ENCODE results near the gene HDAC4. TPM values are rescaled to one million over a fixed set of nuclear protein-coding genes. Genes with fewer than 3 reads are reported as not detected.

Gene HDAC4
- total RNA-seq, 1 donor from 2014 or later, result 34.4 TPM

GRCh38 chr2:239294571-239295054 is 106.2 kb downstream of the HDAC4 start:
- DNase-seq (ENCODE audit: low spot score), result peak; percentile 24
- intact Hi-C loops (cut with DNase I), result no loop called here

DNA sequence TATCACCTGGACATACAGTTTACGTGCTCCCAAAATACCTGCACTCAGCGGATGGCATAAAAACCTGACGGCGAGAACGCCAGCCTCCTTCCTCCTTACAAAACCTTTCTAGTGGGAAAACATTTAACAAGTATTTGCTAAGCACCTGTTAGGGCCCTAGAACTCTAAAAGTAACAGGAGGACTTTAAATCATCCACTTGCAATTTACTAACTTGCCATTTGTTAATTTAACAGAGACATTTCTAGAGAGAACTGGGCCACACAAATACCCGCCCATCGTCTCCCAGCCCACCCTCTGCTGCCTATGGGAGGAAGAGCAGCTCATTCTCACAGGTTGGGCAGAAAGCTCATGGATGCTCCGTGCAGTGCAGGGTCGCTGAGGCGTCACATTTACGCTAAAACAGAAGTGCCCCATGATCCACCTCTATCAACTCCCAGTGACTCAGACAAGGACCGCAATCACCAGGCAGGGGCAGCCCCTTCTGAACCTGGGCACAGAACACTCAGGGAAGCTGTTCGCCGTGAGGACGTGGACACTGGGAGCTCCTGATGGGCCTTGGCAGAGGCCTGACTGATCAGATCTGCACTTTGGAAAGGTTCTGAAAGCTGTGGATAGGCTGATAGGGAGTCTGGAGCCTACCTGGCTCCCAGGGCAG is 106.9 kb downstream of the HDAC4 start:
- DNase-seq (ENCODE audit: low spot score), result peak; percentile 36
- intact Hi-C loops (cut with DNase I), result no loop called here

DNA sequence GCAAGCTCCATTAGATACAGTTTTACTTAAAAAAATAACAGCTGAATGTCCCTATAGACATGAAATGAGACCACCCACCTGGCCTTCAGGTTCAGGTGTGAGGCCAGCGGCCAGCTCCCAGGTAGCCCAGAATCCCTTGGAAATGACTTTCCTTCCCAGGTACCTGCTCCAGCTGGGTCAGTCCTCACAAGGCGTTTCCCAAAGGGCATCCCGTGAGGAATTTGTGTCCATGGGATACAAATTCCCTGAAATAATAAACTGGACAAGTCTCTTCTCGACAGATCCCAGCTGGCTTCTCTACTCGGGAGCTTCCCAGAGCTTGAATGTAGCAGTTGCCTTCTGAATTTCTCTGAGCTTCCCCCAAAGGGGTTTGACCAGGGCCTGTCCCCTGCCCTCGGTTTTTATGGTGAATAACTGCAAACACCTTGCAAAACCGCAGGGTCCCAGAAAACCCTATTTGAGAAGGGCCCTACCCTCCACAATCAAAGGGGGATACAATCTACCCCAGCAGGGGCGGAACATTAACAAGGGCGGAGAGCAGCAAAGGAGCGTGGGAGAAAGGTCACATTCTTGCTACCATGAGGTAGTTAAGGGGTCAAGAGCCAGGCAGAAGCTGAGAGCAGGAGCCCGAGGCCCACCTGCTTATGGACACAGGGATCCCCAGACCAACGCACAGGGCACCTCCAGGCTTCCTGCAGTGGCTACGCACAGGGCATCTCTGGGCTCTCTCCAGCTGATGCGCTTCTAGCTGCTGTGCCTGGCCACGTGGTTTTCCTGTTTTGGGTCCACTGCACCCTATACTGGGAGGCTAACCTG is 107.7 kb downstream of the HDAC4 start:
- peak; percentile 67 for DNase-seq (ENCODE audit: low spot score)
- intact Hi-C loops (cut with DNase I), result no loop called here

- intact Hi-C loops (cut with DNase I), result no loop called here
- DNase-seq (ENCODE audit: low spot score), result peak; percentile 9
These were observed 108.3 kb downstream of the HDAC4 start for GRCh38 chr2:239292531-239292930.

- intact Hi-C loops (cut with DNase I), result no loop called here
- DNase-seq (ENCODE audit: low spot score), result peak; percentile 58
These were observed 109.1 kb downstream of the HDAC4 start for GRCh38 chr2:239291475-239292350.

GRCh38 chr2:239290618-239291474 is 110.0 kb downstream of the HDAC4 start:
- DNase-seq (ENCODE audit: low spot score), result peak; percentile 78
- intact Hi-C loops (cut with DNase I), result no loop called here

DNA sequence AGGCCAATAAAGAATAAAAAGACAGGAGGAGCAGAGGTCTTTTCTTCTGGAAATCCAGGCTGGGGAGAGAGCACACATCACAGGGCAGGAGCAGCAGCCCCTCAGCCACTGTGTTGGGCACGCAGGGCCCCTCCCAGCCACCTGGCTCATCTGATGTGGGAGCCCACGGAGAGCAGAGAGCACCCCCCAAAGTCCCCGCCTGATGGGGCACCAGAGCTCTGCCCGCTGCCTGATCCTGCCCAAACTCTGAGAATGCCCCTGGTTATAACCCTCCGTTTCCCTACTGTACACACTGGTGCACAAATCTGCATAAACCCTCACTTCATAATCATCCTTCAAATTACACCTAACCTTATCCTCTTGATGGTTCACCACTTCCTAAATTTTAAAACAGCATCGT is 111.3 kb downstream of the HDAC4 start:
- no peak for DNase-seq (ENCODE audit: low spot score)
- intact Hi-C loops (cut with DNase I), result no loop called here

GRCh38 chr2:239288951-239289511 is 111.8 kb downstream of the HDAC4 start:
- DNase-seq (ENCODE audit: low spot score), result peak; percentile 71

GRCh38 chr2:239288237-239288636 is 112.6 kb downstream of the HDAC4 start:
- intact Hi-C loops (cut with DNase I), result no loop called here
- DNase-seq (ENCODE audit: low spot score), result no peak

More at GRCh38 chr2:239288951-239289511, 111.8 kb downstream of the HDAC4 start:
- intact Hi-C loops (cut with DNase I), result no loop called here

GRCh38 chr2:239287461-239287860 is 113.4 kb downstream of the HDAC4 start:
- intact Hi-C loops (cut with DNase I), result no loop called here
- DNase-seq (ENCODE audit: low spot score), result peak; percentile 36

DNA sequence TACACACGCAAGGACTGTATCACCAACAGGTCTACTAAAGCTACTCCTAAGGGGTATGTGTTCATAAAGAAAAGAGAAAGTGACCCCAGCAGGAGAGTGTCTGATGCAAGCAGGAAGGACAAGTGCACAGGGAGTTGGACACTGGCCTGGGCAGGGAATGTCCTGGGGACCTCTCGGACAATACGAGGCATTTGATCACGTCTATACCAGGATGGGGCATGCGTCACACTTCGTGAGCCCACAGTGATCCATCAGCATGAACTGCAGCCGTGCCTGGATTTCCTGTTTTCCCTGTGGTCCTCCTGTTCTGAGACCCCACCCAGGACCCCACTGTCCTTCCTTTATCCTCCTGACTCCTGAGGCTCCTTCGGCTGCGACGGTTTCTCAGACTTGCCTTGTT is 113.9 kb downstream of the HDAC4 start:
- DNase-seq (ENCODE audit: low spot score), result no peak
- intact Hi-C loops (cut with DNase I), result no loop called here

- intact Hi-C loops (cut with DNase I), result no loop called here
- no peak for DNase-seq (ENCODE audit: low spot score)
These were observed 114.9 kb downstream of the HDAC4 start for GRCh38 chr2:239285932-239286230.

DNA sequence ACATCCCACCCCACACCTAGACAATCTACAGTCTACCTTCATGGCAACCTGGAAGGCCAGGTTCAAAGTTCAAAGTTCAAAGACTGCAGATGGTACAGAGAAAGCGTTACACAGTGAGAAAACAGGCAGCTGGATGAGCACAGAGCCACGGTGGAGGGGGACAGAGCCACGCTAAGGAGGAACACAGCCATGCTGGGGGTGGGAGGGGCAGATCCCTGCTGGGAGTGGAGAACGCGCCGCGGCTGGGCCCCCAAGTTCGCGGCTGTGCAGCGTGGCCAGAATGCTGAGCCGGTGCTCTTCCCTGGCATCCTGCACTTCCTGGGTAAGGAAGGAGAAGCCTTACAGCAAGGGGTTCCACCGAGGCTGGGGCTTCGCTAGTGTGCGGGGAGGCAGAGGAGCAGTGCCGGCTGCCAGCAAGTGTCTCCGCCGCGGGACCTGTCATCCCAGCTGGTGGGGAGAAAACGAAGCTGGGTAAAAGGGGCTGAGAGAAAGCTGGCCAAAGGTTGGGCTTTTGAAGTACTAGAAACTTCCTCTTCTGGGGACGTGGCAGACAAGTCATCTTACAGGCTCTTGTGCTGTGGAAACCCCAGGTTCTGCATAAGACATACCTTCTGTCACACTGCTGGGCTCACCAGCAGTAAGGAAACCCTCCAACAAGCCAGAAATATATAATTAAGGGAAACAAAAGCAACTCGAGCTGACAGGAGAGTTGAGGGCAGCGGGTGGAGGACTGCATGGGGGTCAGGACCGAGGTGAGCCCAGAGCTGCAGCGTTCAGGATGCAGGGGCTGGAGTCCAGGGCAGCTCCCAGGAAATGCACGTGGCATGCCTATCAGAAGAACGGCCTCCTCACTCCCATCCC is 115.5 kb downstream of the HDAC4 start:
- intact Hi-C loops (cut with DNase I), result no loop called here
- peak; percentile 67 for DNase-seq (ENCODE audit: low spot score)

- intact Hi-C loops (cut with DNase I), result no loop called here
- peak; percentile 71 for DNase-seq (ENCODE audit: low spot score)
These were observed 116.6 kb downstream of the HDAC4 start for GRCh38 chr2:239283961-239284795.

- intact Hi-C loops (cut with DNase I), result no loop called here
- DNase-seq (ENCODE audit: low spot score), result peak; percentile 71
These were observed 117.4 kb downstream of the HDAC4 start for GRCh38 chr2:239283288-239283945.

DNA sequence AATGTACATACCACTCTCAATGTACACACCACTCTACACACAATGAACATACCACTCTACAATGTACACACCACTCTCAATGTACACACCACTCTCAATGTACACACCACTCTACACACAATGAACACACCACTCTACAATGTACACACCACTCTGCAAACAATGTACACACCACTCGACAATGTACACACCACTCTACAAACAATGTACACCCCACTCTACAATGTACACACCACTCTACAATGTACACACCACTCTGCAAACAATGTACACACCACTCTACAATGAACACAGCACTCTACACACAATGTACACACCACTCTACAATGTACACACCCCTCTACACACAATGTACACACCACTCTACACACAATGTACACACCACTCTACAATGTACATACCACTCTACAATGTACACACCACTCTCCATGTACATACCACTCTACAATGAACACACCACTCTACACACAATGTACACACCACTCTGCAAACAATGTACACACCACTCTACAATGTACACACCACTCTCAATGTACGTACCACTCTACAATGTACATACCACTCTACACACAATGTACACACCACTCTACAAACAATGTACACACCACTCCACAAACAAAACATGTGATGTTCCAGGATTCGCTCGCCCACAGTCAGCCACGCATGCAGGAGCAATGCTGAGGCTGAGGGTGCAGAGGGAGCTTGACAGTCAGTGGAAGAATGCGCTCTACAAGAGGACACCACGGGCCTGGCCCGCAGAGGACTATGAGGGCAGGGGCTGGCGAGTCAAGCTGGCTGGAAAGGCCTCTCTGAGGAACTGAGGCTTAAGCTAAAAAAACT is 118.2 kb downstream of the HDAC4 start:
- intact Hi-C loops (cut with DNase I), result no loop called here
- DNase-seq (ENCODE audit: low spot score), result no peak
